Esophagus squamous epithelium (tissue), 4 donors: Measurements from ENCODE around the gene KIF1A.

ENCODE experiments used
- CTCF ChIP-seq, 6 experiments: fragments of 450-650 bp in 4 of 6; fragments of 200-600 bp in 2 of 6; sonication (generic) in 2 of 6; IDR thresholded peaks; one replicate each; pipeline ENCODE4 v1.5.1; 2016 to 2019; ENCODE audit warnings: antibody characterized with exemption in 6 of 6, mild to moderate bottlenecking in 4 of 6, moderate library complexity in 4 of 6
- POLR2A ChIP-seq, 4 donors: fragments of 450-650 bp; IDR thresholded peaks; one replicate each; pipeline ENCODE4 v1.6.1; 2017; ENCODE audit warnings: antibody characterized with exemption in 4 of 4, mild to moderate bottlenecking in 4 of 4, moderate library complexity in 3 of 4

- no peak for TF ChIP-seq CTCF (IDR thresholded peaks at IDR 0.05)
- no peak for TF ChIP-seq POLR2A (IDR thresholded peaks at IDR 0.05)
Measured at GRCh38 chr2:240775905-240776304, 44.1 kb downstream of the KIF1A start.
